ENCODE results near the gene RAB44.

- no peak for TF ChIP-seq CTCF (IDR thresholded peaks at IDR 0.05)
- no peak for TF ChIP-seq ZFX (IDR thresholded peaks at IDR 0.05; ENCODE audit: borderline replicate concordance)
These were observed 46.7 kb upstream of the RAB44 start for GRCh38 chr6:36650848-36651478.
